GM19467 (cell line): Measurements from ENCODE around the gene OR51I2.

Source experiments
- ATAC-seq: cut with Tn5 transposase; IDR thresholded peaks from one replicate; pipeline ENCODE4 v1.9.1; 2021; ENCODE audit warnings: mild to moderate bottlenecking, moderate library complexity; ENCODE audit not compliant: unreplicated experiment

The OR51I2 gene

DNA sequence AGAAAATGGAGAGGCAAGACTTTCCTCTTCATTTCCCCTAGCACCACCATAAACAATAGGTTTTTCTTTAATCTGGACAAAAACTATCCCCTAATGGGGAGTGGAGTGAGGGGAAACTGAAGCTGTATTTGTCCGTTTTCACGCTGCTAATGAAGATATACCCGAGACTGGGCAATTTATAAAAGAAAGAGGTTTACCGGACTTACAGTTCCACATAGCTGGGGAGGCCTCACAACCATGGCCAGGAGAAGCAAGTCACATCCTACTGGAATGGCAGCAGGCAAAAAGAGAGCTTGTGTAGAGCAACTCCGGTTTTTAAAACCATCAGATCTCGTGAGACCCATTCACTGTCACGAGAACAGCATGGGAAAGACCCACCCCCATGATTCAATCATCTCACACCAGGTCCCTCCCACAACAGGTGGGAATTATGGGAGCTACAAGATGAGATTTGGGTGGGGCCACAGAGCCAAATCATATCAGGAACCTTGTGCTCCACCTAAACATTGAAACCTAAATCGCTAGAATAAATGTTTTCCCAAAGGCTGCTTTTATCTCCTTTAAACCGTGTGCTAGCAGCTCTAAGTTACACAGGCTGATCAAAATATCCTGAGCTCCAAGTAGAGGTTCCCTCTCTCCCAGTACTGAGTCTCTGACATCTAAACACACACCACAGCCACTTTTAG is 56.4 kb downstream of the OR51I2 start:
- no peak for ATAC-seq
